ENCODE data around the gene RNASE13.
A peak's percentile ranks its signal among the peaks of the same experiment; 100 is the strongest.
"Not testable (repeated sequence)": the region's sequence is repeated elsewhere in the genome, so short reads cannot be mapped to it uniquely, and the experiment has no call there.

Gene RNASE13

DNA sequence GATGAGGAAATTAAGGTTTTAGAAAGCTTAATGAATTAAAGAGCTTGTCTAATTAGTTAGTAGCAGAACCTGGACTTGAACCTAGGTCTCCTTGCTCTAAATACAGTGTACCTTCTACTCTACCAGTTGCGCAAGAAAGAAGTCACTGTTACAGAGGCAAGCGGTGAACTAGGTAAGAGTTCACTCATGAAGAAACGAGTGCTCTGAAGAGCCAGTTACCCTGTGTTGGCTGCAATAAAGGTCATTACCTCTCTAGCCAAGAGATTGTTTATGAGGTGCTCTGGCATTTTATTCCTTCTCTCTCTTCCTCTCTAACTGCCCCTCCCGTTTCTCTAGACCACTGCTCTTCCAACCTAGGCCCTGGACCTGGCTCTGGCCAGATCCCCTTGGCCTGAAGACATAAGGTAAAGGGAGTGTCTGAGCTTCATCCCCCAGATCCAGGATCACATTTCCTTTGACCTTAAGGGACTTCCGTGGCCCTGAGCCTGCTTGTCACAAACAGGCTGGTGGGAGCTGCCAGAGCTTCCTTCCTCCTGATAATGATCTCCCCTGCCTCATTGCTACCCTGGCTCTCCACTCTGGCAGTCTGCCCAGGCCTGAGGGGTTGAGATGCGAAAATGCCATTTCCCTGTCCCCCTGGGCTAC lies 9.5 kb upstream of the RNASE13 start:
- TF ChIP-seq TAF1 (IDR thresholded peaks at IDR 0.05; ENCODE audit: low read depth, low read length) = no peak
- no peak for TF ChIP-seq POLR2AphosphoS5 (IDR thresholded peaks at IDR 0.05; ENCODE audit: low read depth, low read length)
- no peak for TF ChIP-seq SPI1 (IDR thresholded peaks at IDR 0.05; ENCODE audit: low read depth, low read length)
- no peak for TF ChIP-seq POLR2A (IDR thresholded peaks at IDR 0.05; ENCODE audit: low read depth, low read length)
- TF ChIP-seq PAX5 (IDR thresholded peaks at IDR 0.05; ENCODE audit: insufficient read depth, low read length, severe bottlenecking) = no peak
- TF ChIP-seq POU2F2 (IDR thresholded peaks at IDR 0.05; ENCODE audit: low read depth, low read length) = no peak
- FAIRE-seq = no peak
- DNase-seq (ENCODE audit: insufficient read length, low spot score) = no peak

DNA sequence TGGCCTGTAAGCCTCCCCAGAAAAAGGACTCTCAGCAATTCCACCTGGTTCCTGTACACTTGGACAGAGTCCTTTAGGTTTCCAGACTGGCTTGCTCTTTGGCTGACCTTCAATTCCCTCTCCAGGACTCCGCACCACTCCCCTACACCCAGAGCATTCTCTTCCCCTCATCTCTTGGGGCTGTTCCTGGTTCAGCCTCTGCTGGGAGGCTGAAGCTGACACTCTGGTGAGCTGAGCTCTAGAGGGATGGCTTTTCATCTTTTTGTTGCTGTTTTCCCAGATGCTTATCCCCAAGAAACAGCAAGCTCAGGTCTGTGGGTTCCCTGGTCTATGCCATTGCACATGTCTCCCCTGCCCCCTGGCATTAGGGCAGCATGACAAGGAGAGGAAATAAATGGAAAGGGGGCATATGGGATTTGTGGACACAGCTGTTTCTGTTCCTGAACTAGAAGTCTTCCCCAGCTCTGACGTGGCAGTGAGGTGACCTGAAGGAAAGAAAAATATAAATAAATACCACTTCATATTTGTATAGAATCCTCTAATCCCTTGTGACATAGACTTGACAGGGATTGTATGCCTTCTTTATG lies 8.9 kb upstream of the RNASE13 start:
- FAIRE-seq (no peak), DNase-seq (ENCODE audit: insufficient read length, low spot score) (no peak)
- TF ChIP-seq PAX5 (IDR thresholded peaks at IDR 0.05; ENCODE audit: insufficient read depth, low read length, severe bottlenecking) (no peak), POU2F2 (IDR thresholded peaks at IDR 0.05; ENCODE audit: low read depth, low read length) (no peak), SPI1 (IDR thresholded peaks at IDR 0.05; ENCODE audit: low read depth, low read length) (no peak), POLR2A (IDR thresholded peaks at IDR 0.05; ENCODE audit: low read depth, low read length) (no peak), POLR2AphosphoS5 (IDR thresholded peaks at IDR 0.05; ENCODE audit: low read depth, low read length) (no peak), TAF1 (IDR thresholded peaks at IDR 0.05; ENCODE audit: low read depth, low read length) (no peak)

- TF ChIP-seq POU2F2 (IDR thresholded peaks at IDR 0.05; ENCODE audit: low read depth, low read length) (no peak), TAF1 (IDR thresholded peaks at IDR 0.05; ENCODE audit: low read depth, low read length) (no peak), POLR2AphosphoS5 (IDR thresholded peaks at IDR 0.05; ENCODE audit: low read depth, low read length) (no peak), PAX5 (IDR thresholded peaks at IDR 0.05; ENCODE audit: insufficient read depth, low read length, severe bottlenecking) (no peak)
- FAIRE-seq = no peak
- no peak for DNase-seq (ENCODE audit: insufficient read length, low spot score)
These were observed 8.3 kb upstream of the RNASE13 start for GRCh38 chr14:21042918-21043317.

- no peak for TF ChIP-seq TAF1 (IDR thresholded peaks at IDR 0.05; ENCODE audit: low read depth, low read length)
- TF ChIP-seq POLR2AphosphoS5 (IDR thresholded peaks at IDR 0.05; ENCODE audit: low read depth, low read length) = no peak
- TF ChIP-seq PAX5 (IDR thresholded peaks at IDR 0.05; ENCODE audit: insufficient read depth, low read length, severe bottlenecking) = no peak
- TF ChIP-seq POLR2A (IDR thresholded peaks at IDR 0.05; ENCODE audit: low read depth, low read length) = no peak
- TF ChIP-seq POU2F2 (IDR thresholded peaks at IDR 0.05; ENCODE audit: low read depth, low read length) = no peak
- TF ChIP-seq SPI1 (IDR thresholded peaks at IDR 0.05; ENCODE audit: low read depth, low read length) = no peak
- DNase-seq (ENCODE audit: insufficient read length, low spot score) (no peak), FAIRE-seq (no peak)
These were observed 7.2 kb upstream of the RNASE13 start, which contains the start of gene RNASE7 for GRCh38 chr14:21041676-21042433. Gene RNASE7 (plus strand): TSS chr14:21042362. CDS start chr14:21042993, 631 bp downstream.

- DNase-seq (ENCODE audit: insufficient read length, low spot score); FAIRE-seq: not testable (repeated sequence)
These were observed 6.3 kb upstream of the RNASE13 start for GRCh38 chr14:21040941-21041340.

- FAIRE-seq (no peak), DNase-seq (ENCODE audit: insufficient read length, low spot score) (no peak)
- TF ChIP-seq POU2F2 (IDR thresholded peaks at IDR 0.05; ENCODE audit: low read depth, low read length) = no peak
- TF ChIP-seq POLR2A (IDR thresholded peaks at IDR 0.05; ENCODE audit: low read depth, low read length) = no peak
- TF ChIP-seq POLR2AphosphoS5 (IDR thresholded peaks at IDR 0.05; ENCODE audit: low read depth, low read length) = no peak
- no peak for TF ChIP-seq PAX5 (IDR thresholded peaks at IDR 0.05; ENCODE audit: insufficient read depth, low read length, severe bottlenecking)
- TF ChIP-seq SPI1 (IDR thresholded peaks at IDR 0.05; ENCODE audit: low read depth, low read length) = no peak
- TF ChIP-seq TAF1 (IDR thresholded peaks at IDR 0.05; ENCODE audit: low read depth, low read length) = no peak
These were observed 5.8 kb upstream of the RNASE13 start for GRCh38 chr14:21040370-21040925.

- TF ChIP-seq TAF1 (IDR thresholded peaks at IDR 0.05; ENCODE audit: low read depth, low read length) (no peak), PAX5 (IDR thresholded peaks at IDR 0.05; ENCODE audit: insufficient read depth, low read length, severe bottlenecking) (no peak), SPI1 (IDR thresholded peaks at IDR 0.05; ENCODE audit: low read depth, low read length) (no peak), POU2F2 (IDR thresholded peaks at IDR 0.05; ENCODE audit: low read depth, low read length) (no peak), POLR2A (IDR thresholded peaks at IDR 0.05; ENCODE audit: low read depth, low read length) (no peak), POLR2AphosphoS5 (IDR thresholded peaks at IDR 0.05; ENCODE audit: low read depth, low read length) (no peak)
- DNase-seq (ENCODE audit: insufficient read length, low spot score) (peak; percentile 34), FAIRE-seq (no peak)
These were observed 5.2 kb upstream of the RNASE13 start for GRCh38 chr14:21039585-21040369.

DNA sequence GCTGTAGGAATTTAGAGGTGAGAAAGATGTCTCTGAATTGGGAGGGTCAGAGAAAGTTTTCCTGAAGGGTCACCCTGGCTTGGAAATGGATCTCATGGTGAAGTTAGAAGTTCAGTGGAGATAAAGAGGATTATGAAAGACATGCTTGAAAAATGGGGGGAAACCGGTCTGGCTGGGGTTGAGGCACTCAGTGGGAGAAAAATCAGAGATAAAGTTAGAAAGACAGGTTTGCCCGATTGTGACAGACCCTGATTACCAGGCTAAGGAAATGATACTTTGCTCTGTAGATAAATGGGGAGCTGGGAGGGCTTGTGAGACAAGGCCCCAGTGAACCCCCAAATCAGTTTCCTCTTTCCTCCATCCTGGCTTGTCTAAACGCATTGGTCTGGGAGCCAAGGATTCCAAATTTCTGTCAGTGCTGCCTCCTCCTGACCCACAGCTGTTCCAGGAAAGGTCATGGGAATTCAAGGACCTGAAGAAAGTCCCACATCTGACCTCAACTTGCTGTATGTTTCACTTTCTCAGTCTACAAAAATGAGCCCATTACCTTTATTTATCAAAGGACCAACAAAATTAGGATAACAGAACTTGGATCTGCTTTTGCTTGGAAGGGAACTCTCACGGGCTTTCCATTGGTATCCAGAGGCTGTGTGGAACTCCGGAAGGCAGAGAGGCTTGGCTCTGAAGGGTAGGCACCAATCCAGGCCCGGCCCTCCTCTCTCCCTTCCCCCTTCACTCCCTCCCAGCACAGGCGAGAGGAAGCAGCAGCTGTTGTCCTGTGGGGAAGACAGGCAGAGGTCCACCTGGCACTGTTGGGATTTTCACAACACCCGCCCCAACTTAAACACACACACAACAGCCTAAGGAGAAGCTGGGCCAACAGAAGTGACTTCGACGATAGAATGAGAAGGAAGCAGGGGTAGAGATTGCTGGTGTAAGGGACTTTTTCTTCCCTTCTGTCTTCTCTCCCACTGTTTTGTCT lies 4.1 kb upstream of the RNASE13 start:
- no peak for DNase-seq (ENCODE audit: insufficient read length, low spot score)
- FAIRE-seq = no peak
- no peak for TF ChIP-seq TAF1 (IDR thresholded peaks at IDR 0.05; ENCODE audit: low read depth, low read length)
- TF ChIP-seq SPI1 (IDR thresholded peaks at IDR 0.05; ENCODE audit: low read depth, low read length) = no peak
